Fibroblast of villous mesenchyme (primary cell): ENCODE measurements around the gene SRBD1. TPM values are rescaled to one million over a fixed set of nuclear protein-coding genes. Genes with fewer than 3 reads are reported as not detected.

Experiments
- DNase-seq: peaks from one replicate; pipeline ENCODE4 v3.0.0-alpha.2; 2010; ENCODE audit warnings: low read depth
- H3K4me3 ChIP-seq: 2 replicates; pipeline ENCODE4 v1.5.1; 2011; ENCODE audit warnings: low read depth, mild to moderate bottlenecking, low read length
- CTCF ChIP-seq: IDR thresholded peaks from 2 replicates; pipeline ENCODE4 v1.5.1; 2012; ENCODE audit warnings: low read depth, mild to moderate bottlenecking, low read length; ENCODE audit not compliant: insufficient read depth
- total RNA-seq: library from RNA; depleted of rRNA; stranded (reverse); fragments of >200 nt; gene quantifications from 2 replicates; pipeline ENCODE4 v1.2.3, GENCODE V29; 2012

Gene SRBD1
- total RNA-seq, 1 donor, result 31.1 TPM

- no peak for TF ChIP-seq CTCF
- H3K4me3 ChIP-seq, result no peak overlapping the region
- no peak for DNase-seq
Observed at GRCh38 chr2:45540942-45541341, 70.1 kb downstream of the SRBD1 start.

GRCh38 chr2:45533771-45534170 is 77.3 kb downstream of the SRBD1 start:
- peak; percentile 65 for DNase-seq
- TF ChIP-seq CTCF, result no peak
- H3K4me3 ChIP-seq, result no peak overlapping the region

DNA sequence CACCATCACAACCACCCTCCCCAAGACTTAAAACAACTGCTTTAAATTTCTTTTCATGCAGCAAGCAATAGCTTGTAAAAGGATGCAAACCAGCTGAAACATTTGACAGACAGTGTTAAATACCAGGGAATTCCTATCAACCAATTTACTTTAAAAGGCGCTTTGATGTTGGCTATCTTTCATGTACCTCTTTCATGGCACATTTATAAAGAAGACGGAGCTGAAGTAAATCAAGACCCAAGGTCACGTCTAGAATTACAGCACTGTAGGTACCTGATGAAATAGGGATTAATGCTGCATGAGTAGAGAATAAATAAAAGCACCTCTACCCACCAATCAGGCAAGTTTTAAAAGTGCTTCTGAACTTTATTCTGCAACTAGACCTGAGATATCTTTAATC is 78.9 kb downstream of the SRBD1 start:
- no peak for TF ChIP-seq CTCF
- no peak for DNase-seq
- H3K4me3 ChIP-seq, result no peak overlapping the region

DNA sequence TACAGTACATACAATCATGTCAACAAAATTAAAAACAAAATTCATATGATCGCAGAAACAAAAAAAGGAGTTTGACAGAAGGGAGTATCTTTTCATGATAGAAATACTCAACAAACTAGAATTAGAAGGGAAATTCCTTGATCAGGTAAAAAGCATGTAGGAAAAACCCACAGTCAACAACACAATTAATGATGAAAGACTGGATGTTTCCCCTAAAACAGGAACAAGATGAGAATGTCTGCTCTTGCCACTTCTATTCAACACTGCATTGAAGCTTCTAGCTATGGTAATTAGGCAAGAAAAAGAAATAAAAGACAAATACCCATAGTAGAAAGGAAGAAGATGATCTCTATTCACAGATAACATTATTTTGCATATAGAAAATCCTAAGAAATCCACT is 87.1 kb downstream of the SRBD1 start:
- no peak overlapping the region for H3K4me3 ChIP-seq
- no peak for TF ChIP-seq CTCF
- no peak for DNase-seq

DNA sequence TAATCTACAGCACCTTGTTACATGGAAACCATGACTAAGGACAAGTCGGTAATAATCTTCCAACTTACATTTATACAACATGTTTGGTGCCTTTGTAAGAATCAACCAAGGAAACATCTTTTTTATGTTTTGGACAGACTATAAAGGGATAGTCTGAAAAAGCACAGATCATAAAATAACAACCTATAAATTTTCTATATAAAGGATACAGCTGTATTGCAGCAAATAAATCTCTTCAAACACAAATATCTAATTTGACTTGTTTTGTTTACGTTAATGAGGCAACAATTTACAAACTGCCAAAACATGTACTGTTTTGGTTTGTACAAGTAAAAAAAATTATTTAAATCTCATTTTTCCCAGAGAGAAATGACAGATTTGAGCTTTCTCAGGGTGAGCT is 92.5 kb downstream of the SRBD1 start:
- peak; percentile 15 for DNase-seq
- no peak overlapping the region for H3K4me3 ChIP-seq
- no peak for TF ChIP-seq CTCF

GRCh38 chr2:45510701-45511420 is 100.2 kb downstream of the SRBD1 start:
- no peak for TF ChIP-seq CTCF
- no peak for DNase-seq
- H3K4me3 ChIP-seq, result no peak overlapping the region

DNA sequence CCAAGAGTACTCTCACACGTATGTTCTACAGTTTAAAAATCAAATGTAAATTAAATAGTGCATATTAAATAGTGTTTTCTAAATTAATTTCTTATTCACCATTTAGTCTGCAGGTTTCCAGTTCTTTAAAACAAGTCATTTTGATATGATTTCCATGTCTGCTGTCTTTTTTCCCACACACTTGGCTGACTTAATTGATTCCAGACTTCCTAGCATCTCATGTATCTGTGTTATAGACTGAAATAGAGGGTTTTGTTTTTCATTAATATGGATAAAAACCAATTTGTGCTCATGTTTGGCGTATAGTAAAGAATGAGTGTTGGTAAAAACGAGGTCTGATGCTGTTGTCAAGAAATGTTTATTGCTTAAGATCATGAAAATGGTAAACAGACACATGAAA is 104.3 kb downstream of the SRBD1 start:
- no peak for TF ChIP-seq CTCF
- H3K4me3 ChIP-seq, result no peak overlapping the region
- DNase-seq, result no peak
